Activated CD8-positive, alpha-beta memory T cell treated with anti-CD3 and anti-CD28 coated beads for 48 hours (primary cell): Measurements from ENCODE around the gene PLVAP.

Experiments used
- DNase-seq, 3 experiments: peaks; one replicate each; pipeline ENCODE4 v3.0.0-alpha.2; 2020; ENCODE audit warnings: low read depth in 2 of 3, low spot score in 2 of 3

The PLVAP gene

DNA sequence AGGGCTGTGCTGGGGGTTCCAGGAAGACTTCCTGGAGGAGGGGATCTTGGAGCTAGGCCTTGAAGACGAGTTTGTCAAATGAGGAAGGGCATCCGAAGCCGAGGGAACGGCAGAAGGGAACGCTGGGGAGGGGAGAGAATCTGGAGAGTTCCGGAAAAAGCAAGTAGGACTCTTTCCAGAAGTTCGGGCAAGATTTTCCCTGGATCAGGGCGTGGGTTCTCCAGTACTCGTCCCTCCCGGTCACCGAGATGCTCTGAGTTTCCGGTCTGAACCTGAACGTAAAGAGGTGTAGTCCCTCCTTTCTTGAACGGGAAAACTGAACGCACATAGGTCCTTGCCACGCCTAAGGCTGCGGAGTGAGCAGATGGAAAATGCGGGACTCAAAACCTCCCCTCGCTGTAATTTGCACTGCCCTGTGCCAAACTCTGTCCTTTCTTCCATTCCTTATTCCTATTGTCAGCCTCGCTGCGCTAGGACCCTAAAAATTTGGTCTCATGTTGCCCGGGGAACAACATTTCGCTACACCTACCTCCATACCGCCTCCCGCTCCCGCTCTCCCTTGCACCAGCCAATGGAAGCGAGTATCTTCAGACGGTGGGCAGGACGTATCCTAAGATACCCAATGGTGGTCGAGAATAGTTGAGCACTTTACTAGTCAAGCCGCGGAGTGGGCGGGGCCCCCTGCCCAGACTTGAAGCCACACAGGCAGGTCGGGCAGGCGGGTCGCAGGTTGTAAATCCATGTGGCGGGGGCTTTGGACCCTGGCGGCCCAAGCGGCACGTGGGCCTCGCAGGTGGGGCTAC, 40.1 kb downstream of the PLVAP start, which contains the start of gene GTPBP3:
GTPBP3 (plus strand) TSS at position 682 of the 803 bp plus-strand sequence; CDS start at position 741, 59 bp downstream.
- DNase-seq: peak; percentile 86 to 88 (median 87)

DNA sequence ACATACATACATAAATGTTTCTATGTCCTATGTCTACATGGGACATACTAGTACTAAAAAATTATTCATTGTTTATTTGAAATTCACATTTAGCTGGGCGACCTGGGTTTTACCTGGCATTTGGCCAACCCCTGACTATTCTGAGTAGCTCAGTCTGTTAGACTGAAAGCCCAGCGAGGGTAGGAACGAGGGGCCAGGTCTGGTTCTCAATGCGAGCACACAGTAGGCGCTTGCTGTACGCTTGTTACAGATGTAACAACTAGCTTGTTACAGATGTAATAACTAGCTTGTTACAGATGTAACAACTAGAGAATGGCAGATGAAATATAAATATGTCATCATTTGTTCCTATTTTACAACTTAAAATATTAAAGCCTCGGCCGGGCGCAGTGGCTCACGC, 41.6 kb downstream of the PLVAP start:
- no peak for DNase-seq

- peak; percentile 83 to 90 (median 85) for DNase-seq
These were observed 42.4 kb downstream of the PLVAP start, which contains the start of gene ANO8 for GRCh38 chr19:17334414-17335409. ANO8 (minus strand) TSS chr19:17334855; CDS start chr19:17334670, 185 bp downstream.

GRCh38 chr19:17333611-17334413, 43.3 kb downstream of the PLVAP start:
- peak in 2 of 3 experiments; percentile 35 to 56 for DNase-seq

GRCh38 chr19:17332677-17333581, 44.2 kb downstream of the PLVAP start:
- DNase-seq: no peak

- no peak for DNase-seq
These were observed 44.8 kb downstream of the PLVAP start for GRCh38 chr19:17332360-17332676.

- no peak for DNase-seq
These were observed 46.0 kb downstream of the PLVAP start for GRCh38 chr19:17331045-17331558.

GRCh38 chr19:17330262-17331044, 46.7 kb downstream of the PLVAP start:
- no peak for DNase-seq

DNA sequence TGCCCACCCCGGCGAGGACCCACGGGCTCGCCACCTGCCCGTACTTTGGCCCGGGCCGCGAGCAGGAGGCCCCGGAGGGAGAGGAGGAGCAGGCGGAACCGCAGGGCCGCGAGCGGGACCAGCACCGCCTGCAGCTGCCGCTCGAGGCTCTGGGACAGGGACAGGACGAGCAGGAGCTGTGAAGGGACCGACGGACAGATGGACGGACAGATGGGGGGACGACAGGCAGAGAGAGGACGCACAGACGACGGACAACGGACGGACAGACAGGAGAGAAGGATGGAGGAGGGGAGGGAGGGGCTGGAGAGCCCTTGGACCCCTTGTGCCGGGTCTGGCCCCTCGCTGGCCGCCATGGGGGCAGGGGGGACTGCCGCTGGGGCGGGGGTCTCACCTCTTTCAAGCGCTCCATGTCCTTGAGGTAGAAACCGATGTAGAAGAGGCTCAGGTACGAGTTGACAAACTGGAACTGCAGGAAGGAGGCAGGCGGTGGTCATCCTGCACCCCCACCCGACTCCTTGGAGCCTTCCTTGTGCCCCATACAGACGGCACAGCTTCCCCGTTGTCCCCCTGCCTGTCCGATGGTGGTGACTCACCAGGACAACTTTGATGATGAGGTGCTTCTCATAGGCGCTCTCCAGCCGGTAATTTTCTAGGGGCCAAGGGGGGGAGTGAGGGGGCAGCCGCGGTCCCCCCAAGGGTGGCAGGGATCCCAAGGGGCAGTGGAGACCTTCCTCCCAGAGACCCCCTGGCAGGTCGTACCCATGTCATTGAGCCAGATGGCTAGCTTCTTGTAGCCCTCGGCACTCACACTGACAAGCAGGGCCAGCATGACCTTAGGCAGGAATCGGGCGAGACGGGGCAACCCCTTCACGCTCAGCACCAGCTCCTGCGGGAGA, 47.5 kb downstream of the PLVAP start:
- no peak for DNase-seq

- no peak for DNase-seq
These were observed 48.4 kb downstream of the PLVAP start for GRCh38 chr19:17328517-17329365.

DNA sequence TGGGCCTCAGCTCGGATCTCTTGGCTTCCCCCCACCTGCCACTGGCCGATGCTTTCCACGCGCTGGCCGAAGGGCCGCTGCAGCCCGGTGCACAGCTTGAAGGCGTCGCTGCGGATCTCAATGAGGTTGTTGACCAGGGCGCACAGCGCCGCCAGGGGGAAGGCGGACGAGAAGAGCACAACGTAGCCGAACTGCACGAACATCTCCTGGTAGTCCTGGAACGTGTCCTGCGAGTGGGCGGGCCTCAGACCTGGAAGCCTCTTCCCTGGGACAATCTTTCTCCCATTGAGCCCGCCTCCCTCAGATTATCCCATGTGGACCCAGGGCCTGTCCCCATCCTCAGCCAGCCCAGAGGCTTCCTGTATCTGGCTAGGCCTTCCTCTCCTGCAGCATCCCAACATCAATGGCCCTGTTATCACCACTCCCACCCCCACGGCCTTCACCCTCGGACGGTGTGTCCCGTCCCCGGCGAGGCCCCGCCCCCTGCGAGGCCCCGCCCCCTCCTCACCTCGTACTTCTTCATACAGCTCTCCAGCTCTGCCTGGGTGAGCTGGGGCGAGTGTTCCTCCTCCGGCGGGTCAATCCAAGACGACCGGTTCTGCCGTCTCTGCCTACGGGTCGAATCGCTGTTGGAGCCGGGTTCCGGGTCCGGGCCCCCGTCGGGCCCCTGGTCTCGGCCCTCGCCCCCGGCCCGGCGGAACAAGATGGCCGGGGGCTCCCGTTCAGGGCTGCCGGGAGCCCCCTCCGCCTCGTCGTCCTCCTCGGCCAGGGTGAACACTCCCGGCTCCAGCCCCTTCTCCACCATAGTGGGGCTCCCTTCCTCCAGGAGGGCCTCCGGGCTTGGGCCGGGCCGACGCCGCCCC, 49.3 kb downstream of the PLVAP start:
- no peak for DNase-seq

- no peak for DNase-seq
These were observed 50.0 kb downstream of the PLVAP start for GRCh38 chr19:17327068-17327653.

DNA sequence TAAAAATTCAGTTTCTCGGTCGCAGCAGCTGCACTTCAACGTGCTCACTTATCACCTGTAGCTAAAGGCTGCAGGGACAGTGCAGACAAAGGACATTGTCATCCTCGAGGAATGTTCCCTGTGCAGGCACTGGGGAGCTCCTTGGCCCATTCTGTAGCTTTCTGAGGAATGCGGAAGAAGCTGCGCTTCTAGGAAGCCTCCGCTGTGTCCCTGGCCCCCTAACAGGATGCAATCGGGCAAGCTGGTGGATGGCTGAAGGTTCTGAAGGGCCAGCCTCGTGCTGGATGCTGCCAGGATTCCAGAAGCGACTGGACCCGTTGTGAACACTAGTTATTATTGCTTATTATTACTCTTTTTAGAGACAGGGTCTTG, 50.6 kb downstream of the PLVAP start:
- no peak for DNase-seq

- no peak for DNase-seq
These were observed 51.1 kb downstream of the PLVAP start for GRCh38 chr19:17325881-17326594.

- no peak for DNase-seq
These were observed 52.0 kb downstream of the PLVAP start for GRCh38 chr19:17325133-17325532.
